ENCODE results near the gene PTGES2.
A peak's percentile ranks its signal among the peaks of the same experiment; 100 is the strongest.
"Not testable (repeated sequence)": the region's sequence is repeated elsewhere in the genome, so short reads cannot be mapped to it uniquely, and the experiment has no call there.

Gene PTGES2

GRCh38 chr9:128136816-128137793, 9.6 kb upstream of the PTGES2 start:
- DNase-seq, result no peak

GRCh38 chr9:128135561-128135960, 8.0 kb upstream of the PTGES2 start:
- not testable (repeated sequence) for DNase-seq

- not testable (repeated sequence) for DNase-seq
Observed at GRCh38 chr9:128132139-128132538, 4.6 kb upstream of the PTGES2 start.

GRCh38 chr9:128131346-128131745, 3.8 kb upstream of the PTGES2 start:
- DNase-seq, result not testable (repeated sequence)

- DNase-seq, result not testable (repeated sequence)
Observed at GRCh38 chr9:128130651-128131050, 3.1 kb upstream of the PTGES2 start.

GRCh38 chr9:128129976-128130590, 2.6 kb upstream of the PTGES2 start:
- not testable (repeated sequence) for DNase-seq

- DNase-seq, result no peak
Observed at GRCh38 chr9:128128836-128129590, 1.5 kb upstream of the PTGES2 start.

GRCh38 chr9:128127990-128128835, 684 bp upstream of the PTGES2 start:
- peak; percentile 61 to 92 for DNase-seq

GRCh38 chr9:128125580-128126354, 1.8 kb downstream of the PTGES2 start:
- DNase-seq, result no peak

GRCh38 chr9:128124873-128125579, 2.5 kb downstream of the PTGES2 start:
- DNase-seq, result peak; percentile 13 to 53

GRCh38 chr9:128124451-128124850, 3.1 kb downstream of the PTGES2 start:
- DNase-seq, result no peak

- DNase-seq, result no peak
Observed at GRCh38 chr9:128123451-128124080, 4.0 kb downstream of the PTGES2 start.

GRCh38 chr9:128122809-128123175, 4.7 kb downstream of the PTGES2 start:
- no peak for DNase-seq

GRCh38 chr9:128121924-128122808, 5.4 kb downstream of the PTGES2 start:
- DNase-seq, result no peak

- DNase-seq, result no peak
Observed at GRCh38 chr9:128121466-128121810, 6.1 kb downstream of the PTGES2 start.

- no peak for DNase-seq
Observed at GRCh38 chr9:128120741-128121465, 6.6 kb downstream of the PTGES2 start.

- no peak for DNase-seq
Observed at GRCh38 chr9:128120061-128120740, 7.3 kb downstream of the PTGES2 start.

Measured in bone marrow (tissue), 2 donors.